Activated CD4-positive, CD25-positive, alpha-beta regulatory T cell treated with anti-CD3 and anti-CD28 coated beads, Interleukin-2, amount 50 U/mL, for 16 hours (primary cell): ENCODE measurements around the gene DHX58.

ENCODE experiments used
- DNase-seq: peaks from one replicate; pipeline ENCODE4 v3.0.0-alpha.2; 2020; ENCODE audit warnings: low read depth, low spot score

The DHX58 gene

GRCh38 chr17:42110301-42111264 lies 1.9 kb downstream of the DHX58 start:
- DNase-seq: no peak

- no peak for DNase-seq
These were observed 3.4 kb downstream of the DHX58 start for GRCh38 chr17:42109086-42109485.

- peak; percentile 76 for DNase-seq
These were observed 4.6 kb downstream of the DHX58 start for GRCh38 chr17:42107597-42108576.

GRCh38 chr17:42107124-42107523 lies 5.4 kb downstream of the DHX58 start:
- no peak for DNase-seq

- DNase-seq: no peak
These were observed 6.5 kb downstream of the DHX58 start for GRCh38 chr17:42106009-42106408.

GRCh38 chr17:42104264-42104663 lies 8.2 kb downstream of the DHX58 start:
- no peak for DNase-seq

- DNase-seq: no peak
These were observed 9.1 kb downstream of the DHX58 start for GRCh38 chr17:42103221-42103954.

- DNase-seq: peak; percentile 26
These were observed 10.8 kb downstream of the DHX58 start for GRCh38 chr17:42101513-42102292.

GRCh38 chr17:42098730-42099399 lies 13.6 kb downstream of the DHX58 start:
- DNase-seq: no peak

- no peak for DNase-seq
These were observed 14.6 kb downstream of the DHX58 start, which contains the start of gene ZNF385C for GRCh38 chr17:42097691-42098631. Gene ZNF385C, minus strand, starts transcription at chr17:42098473. Its CDS starts 35,417 bp downstream, at chr17:42063056.

- DNase-seq: no peak
These were observed 16.0 kb downstream of the DHX58 start for GRCh38 chr17:42096360-42097111.

GRCh38 chr17:42094375-42095069 lies 18.0 kb downstream of the DHX58 start:
- no peak for DNase-seq

- no peak for DNase-seq
These were observed 19.6 kb downstream of the DHX58 start for GRCh38 chr17:42092939-42093338.

GRCh38 chr17:42090964-42091790 lies 21.3 kb downstream of the DHX58 start:
- no peak for DNase-seq

GRCh38 chr17:42088736-42089135 lies 23.8 kb downstream of the DHX58 start:
- DNase-seq: no peak
